Measurements from ENCODE around the gene AFF2.

Gene AFF2

GRCh38 chrX:148624951-148625474 lies 124.6 kb downstream of the AFF2 start:
- ChIA-PET POLR2A (no interaction called here), CTCF (no interaction called here)
- DNase-seq (ENCODE audit: extremely low spot score), result no peak
- TF ChIP-seq BHLHE40 (IDR thresholded peaks at IDR 0.05; ENCODE audit: borderline replicate concordance) (no peak), NFRKB (IDR thresholded peaks at IDR 0.05) (no peak), HDGF (IDR thresholded peaks at IDR 0.05; ENCODE audit: borderline replicate concordance) (no peak), PKNOX1 (IDR thresholded peaks at IDR 0.05) (no peak), L3MBTL2 (conservative IDR thresholded peaks at IDR 0.05) (no peak), TARDBP (IDR thresholded peaks at IDR 0.05) (no peak), SP1 (IDR thresholded peaks at IDR 0.05) (no peak), SUZ12 (IDR thresholded peaks at IDR 0.05) (no peak), FOXA1 (IDR thresholded peaks at IDR 0.05) (no peak)

GRCh38 chrX:148628621-148629020 lies 128.2 kb downstream of the AFF2 start:
- ChIA-PET POLR2A (no interaction called here), CTCF (no interaction called here)
- no peak for DNase-seq (ENCODE audit: extremely low spot score)

GRCh38 chrX:148629434-148629833 lies 129.0 kb downstream of the AFF2 start:
- ChIA-PET CTCF (no interaction called here), POLR2A (no interaction called here)
- no peak for DNase-seq (ENCODE audit: extremely low spot score)
- no peak for TF ChIP-seq CTBP1 (IDR thresholded peaks at IDR 0.05; ENCODE audit: borderline replicate concordance)
- TF ChIP-seq FOXA1 (IDR thresholded peaks at IDR 0.05), result no peak
- no peak for TF ChIP-seq SP1 (IDR thresholded peaks at IDR 0.05)
- no peak for TF ChIP-seq SUZ12 (IDR thresholded peaks at IDR 0.05)
- no peak for TF ChIP-seq TARDBP (IDR thresholded peaks at IDR 0.05)
- TF ChIP-seq ZNF384 (IDR thresholded peaks at IDR 0.05), result no peak
- no peak for TF ChIP-seq ELF4 (IDR thresholded peaks at IDR 0.05)
- no peak for TF ChIP-seq NFRKB (IDR thresholded peaks at IDR 0.05)
- no peak for TF ChIP-seq HDGF (IDR thresholded peaks at IDR 0.05; ENCODE audit: borderline replicate concordance)
- no peak for TF ChIP-seq PKNOX1 (IDR thresholded peaks at IDR 0.05)
- no peak for TF ChIP-seq FOXM1 (IDR thresholded peaks at IDR 0.05; ENCODE audit: borderline replicate concordance)
- no peak for TF ChIP-seq L3MBTL2 (conservative IDR thresholded peaks at IDR 0.05)
- TF ChIP-seq BHLHE40 (IDR thresholded peaks at IDR 0.05; ENCODE audit: borderline replicate concordance), result no peak
- no peak for TF ChIP-seq FOXK2 (IDR thresholded peaks at IDR 0.05)
- no peak for TF ChIP-seq ARNT (IDR thresholded peaks at IDR 0.05)

More at GRCh38 chrX:148628621-148629020, 128.2 kb downstream of the AFF2 start:
- TF ChIP-seq SUZ12 (IDR thresholded peaks at IDR 0.05) (no peak), ZNF384 (IDR thresholded peaks at IDR 0.05) (no peak), LEF1 (IDR thresholded peaks at IDR 0.05; ENCODE audit: borderline replicate concordance) (no peak), PKNOX1 (IDR thresholded peaks at IDR 0.05) (no peak), SP1 (IDR thresholded peaks at IDR 0.05) (no peak), FOXK2 (IDR thresholded peaks at IDR 0.05) (no peak)

- CTCF ChIA-PET, result no interaction called here
- DNase-seq (ENCODE audit: extremely low spot score), result no peak
- TF ChIP-seq SUZ12 (IDR thresholded peaks at IDR 0.05) (no peak), NFRKB (IDR thresholded peaks at IDR 0.05) (no peak), ARNT (IDR thresholded peaks at IDR 0.05) (no peak), BHLHE40 (IDR thresholded peaks at IDR 0.05; ENCODE audit: borderline replicate concordance) (no peak), L3MBTL2 (conservative IDR thresholded peaks at IDR 0.05) (no peak), FOXK2 (IDR thresholded peaks at IDR 0.05) (no peak), ZNF384 (IDR thresholded peaks at IDR 0.05) (no peak), ELF4 (IDR thresholded peaks at IDR 0.05) (no peak), CTBP1 (IDR thresholded peaks at IDR 0.05; ENCODE audit: borderline replicate concordance) (no peak)
- POLR2A ChIA-PET, result no interaction called here
These were observed 132.0 kb downstream of the AFF2 start for GRCh38 chrX:148632444-148632843.

- ChIA-PET POLR2A (no interaction called here), CTCF (no interaction called here)
- no peak for TF ChIP-seq ZNF384 (IDR thresholded peaks at IDR 0.05)
- no peak for TF ChIP-seq HDGF (IDR thresholded peaks at IDR 0.05; ENCODE audit: borderline replicate concordance)
- TF ChIP-seq TARDBP (IDR thresholded peaks at IDR 0.05), result no peak
- TF ChIP-seq CTBP1 (IDR thresholded peaks at IDR 0.05; ENCODE audit: borderline replicate concordance), result no peak
- no peak for TF ChIP-seq ELF4 (IDR thresholded peaks at IDR 0.05)
- TF ChIP-seq FOXA1 (IDR thresholded peaks at IDR 0.05), result no peak
- TF ChIP-seq BHLHE40 (IDR thresholded peaks at IDR 0.05; ENCODE audit: borderline replicate concordance), result no peak
- no peak for TF ChIP-seq FOXK2 (IDR thresholded peaks at IDR 0.05)
- no peak for DNase-seq (ENCODE audit: extremely low spot score)
These were observed 132.9 kb downstream of the AFF2 start for GRCh38 chrX:148633218-148633908.

GRCh38 chrX:148634591-148634990 lies 134.2 kb downstream of the AFF2 start:
- POLR2A ChIA-PET, result no interaction called here
- no peak for DNase-seq (ENCODE audit: extremely low spot score)
- TF ChIP-seq HDGF (IDR thresholded peaks at IDR 0.05; ENCODE audit: borderline replicate concordance) (no peak), CTBP1 (IDR thresholded peaks at IDR 0.05; ENCODE audit: borderline replicate concordance) (no peak), ZNF384 (IDR thresholded peaks at IDR 0.05) (no peak), BHLHE40 (IDR thresholded peaks at IDR 0.05; ENCODE audit: borderline replicate concordance) (no peak), FOXM1 (IDR thresholded peaks at IDR 0.05; ENCODE audit: borderline replicate concordance) (no peak), ELF4 (IDR thresholded peaks at IDR 0.05) (no peak), L3MBTL2 (conservative IDR thresholded peaks at IDR 0.05) (no peak), FOXK2 (IDR thresholded peaks at IDR 0.05) (no peak), TARDBP (IDR thresholded peaks at IDR 0.05) (no peak), SP1 (IDR thresholded peaks at IDR 0.05) (no peak), SUZ12 (IDR thresholded peaks at IDR 0.05) (no peak), NFRKB (IDR thresholded peaks at IDR 0.05) (no peak), PKNOX1 (IDR thresholded peaks at IDR 0.05) (no peak)
- CTCF ChIA-PET, result no interaction called here
